ENCODE data around the gene FLVCR2. TPM values are rescaled to one million over a fixed set of nuclear protein-coding genes. Genes with fewer than 3 reads are reported as not detected.

FLVCR2 gene
- total and polyA plus RNA-seq, 2 experiments from 2014 or later: 1.4 to 3.1 TPM

- H3K27ac Mint-ChIP-seq: no peak overlapping the region
Observed at GRCh38 chr14:75626863-75627262, 48.4 kb downstream of the FLVCR2 start.

More at GRCh38 chr14:75626863-75627262, 48.4 kb downstream of the FLVCR2 start:
- peaks cover 3% of the 10 kb centered on the region; the same call in 1 of the 3 replicates for H3K36me3 Mint-ChIP-seq (ENCODE audit: low read depth)
- DNase-seq (ENCODE audit: low spot score) (no peak), ATAC-seq (no peak)
- H3K4me3 Mint-ChIP-seq: no peak overlapping the region
- Histone ChIP-seq H3K4me3 (no peak overlapping the region), H3K9me2 (ENCODE audit: insufficient read depth) (peaks cover 9% of the 10 kb centered on the region; the same call in 1 of the 2 replicates), H2AFZ (no peak overlapping the region), H3F3A (replicated peaks; ENCODE audit: low read depth) (peaks cover 5% of the 10 kb centered on the region; the same call in 1 of the 2 replicates), H3K79me2 (replicated peaks; ENCODE audit: insufficient read depth) (no peaks in the 10 kb centered on the region), H3K4me1 (ENCODE audit: insufficient read depth) (peaks cover 20% of the 10 kb centered on the region), H3K27ac (ENCODE audit: low read depth) (no peak overlapping the region), H3K27me3 (ENCODE audit: insufficient read depth) (no peaks in the 10 kb centered on the region), H3K4me2 (no peak overlapping the region), H3K36me3 (ENCODE audit: insufficient read depth) (no peaks in the 10 kb centered on the region), H4K20me1 (replicated peaks; ENCODE audit: insufficient read depth) (no peaks in the 10 kb centered on the region)
- peaks cover 5% of the 10 kb centered on the region for H3K27me3 Mint-ChIP-seq (ENCODE audit: insufficient read depth, low read depth, poor library complexity)
- TF ChIP-seq ZNF462 (CRISPR knock-in tag; IDR thresholded peaks at IDR 0.05) (no peak), EZH2phosphoT487 (IDR thresholded peaks at IDR 0.05; ENCODE audit: unreplicated experiment) (no peak), REST (IDR thresholded peaks at IDR 0.05; ENCODE audit: unreplicated experiment) (no peak), ZNF331 (CRISPR knock-in tag; IDR thresholded peaks at IDR 0.05; ENCODE audit: low read depth) (no peak), EZH2 (IDR thresholded peaks at IDR 0.05; ENCODE audit: low read depth, unreplicated experiment) (no peak), NANOG (IDR thresholded peaks at IDR 0.05; ENCODE audit: borderline replicate concordance) (no peak)
- H3K4me1 Mint-ChIP-seq: peaks cover 30% of the 10 kb centered on the region
- no peaks in the 10 kb centered on the region for H3K9me3 Mint-ChIP-seq
